Gastroesophageal sphincter (tissue), 4 donors: ENCODE results near the gene VSNL1. TPM values are rescaled to one million over a fixed set of nuclear protein-coding genes. Genes with fewer than 3 reads are reported as not detected.

Experiments used
- ATAC-seq: fragments of 150-250 bp; one replicate; pipeline ENCODE4 v1.9.1; 2016; ENCODE audit warnings: mild to moderate bottlenecking, moderate library complexity
- H3K27ac ChIP-seq, 4 donors: fragments of 200-600 bp; sonication (generic) in 3 of 4; 1 replicate in 3 of 4; 2 replicates in 1 of 4; pipeline ENCODE4 v1.5.1; 2016 to 2019
- H3K27me3 ChIP-seq: fragments of 200-600 bp; sonication (generic); one replicate; pipeline ENCODE4 v1.5.1; 2019
- H3K36me3 ChIP-seq, 2 donors: fragments of 200-600 bp; sonication (generic); one replicate each; pipeline ENCODE4 v1.5.1; 2019; ENCODE audit warnings: control low read depth in 1 of 2
- H3K4me1 ChIP-seq, 3 donors: fragments of 200-600 bp; sonication (generic); 1 replicate in 2 of 3; 2 replicates in 1 of 3; pipeline ENCODE4 v1.5.1; 2016 to 2019; ENCODE audit warnings: control low read depth in 2 of 3
- H3K4me3 ChIP-seq, 2 donors: fragments of 200-600 bp; sonication (generic); one replicate each; pipeline ENCODE4 v1.5.1; 2019; ENCODE audit warnings: mild to moderate bottlenecking in 1 of 2, moderate library complexity in 1 of 2
- H3K9me3 ChIP-seq, 3 donors: fragments of 200-600 bp; sonication (generic); one replicate each; pipeline ENCODE4 v1.5.1; 2017 to 2019; ENCODE audit warnings: control low read depth in 2 of 3
- EP300 ChIP-seq: sonication (generic); formaldehyde crosslinking; IDR thresholded peaks from one replicate; pipeline ENCODE4 v1.6.1; 2017; ENCODE audit warnings: antibody characterized with exemption, mild to moderate bottlenecking
- POLR2A ChIP-seq, 2 donors: fragments of 450-650 bp; IDR thresholded peaks; one replicate each; pipeline ENCODE4 v1.6.1; 2017; ENCODE audit warnings: antibody characterized with exemption in 2 of 2, mild to moderate bottlenecking in 2 of 2, moderate library complexity in 1 of 2
- POLR2AphosphoS5 ChIP-seq: sonication (generic); formaldehyde crosslinking; IDR thresholded peaks from one replicate; pipeline ENCODE4 v1.6.1; 2017; ENCODE audit warnings: antibody characterized with exemption
- WGBS, 2 donors: methylation state at CpG; one replicate each; pipeline ENCODE4 v1.1.5; 2018; ENCODE audit warnings: low coverage in 1 of 2; 5-methylcytosine and 5-hydroxymethylcytosine counted together
- total RNA-seq, 4 donors: library from RNA; depleted of rRNA; stranded (reverse); fragments of >200 nt; gene quantifications; one replicate each; pipeline ENCODE4 v1.1.0, GENCODE V29; 2016
- TF ChIP-seq, protein P1 (sequence below), 4 experiments: fragments of 200-600 bp in 2 of 4; fragments of 450-650 bp in 2 of 4; sonication (generic) in 1 of 4; IDR thresholded peaks; one replicate each; pipeline ENCODE4 v1.5.1; 2017 to 2019; ENCODE audit warnings: antibody characterized with exemption in 4 of 4, mild to moderate bottlenecking in 2 of 4, moderate library complexity in 2 of 4

Gene VSNL1
- total RNA-seq, 4 donors from 2014 or later: 0.40 to 5.2 (median 0.76) TPM

DNA sequence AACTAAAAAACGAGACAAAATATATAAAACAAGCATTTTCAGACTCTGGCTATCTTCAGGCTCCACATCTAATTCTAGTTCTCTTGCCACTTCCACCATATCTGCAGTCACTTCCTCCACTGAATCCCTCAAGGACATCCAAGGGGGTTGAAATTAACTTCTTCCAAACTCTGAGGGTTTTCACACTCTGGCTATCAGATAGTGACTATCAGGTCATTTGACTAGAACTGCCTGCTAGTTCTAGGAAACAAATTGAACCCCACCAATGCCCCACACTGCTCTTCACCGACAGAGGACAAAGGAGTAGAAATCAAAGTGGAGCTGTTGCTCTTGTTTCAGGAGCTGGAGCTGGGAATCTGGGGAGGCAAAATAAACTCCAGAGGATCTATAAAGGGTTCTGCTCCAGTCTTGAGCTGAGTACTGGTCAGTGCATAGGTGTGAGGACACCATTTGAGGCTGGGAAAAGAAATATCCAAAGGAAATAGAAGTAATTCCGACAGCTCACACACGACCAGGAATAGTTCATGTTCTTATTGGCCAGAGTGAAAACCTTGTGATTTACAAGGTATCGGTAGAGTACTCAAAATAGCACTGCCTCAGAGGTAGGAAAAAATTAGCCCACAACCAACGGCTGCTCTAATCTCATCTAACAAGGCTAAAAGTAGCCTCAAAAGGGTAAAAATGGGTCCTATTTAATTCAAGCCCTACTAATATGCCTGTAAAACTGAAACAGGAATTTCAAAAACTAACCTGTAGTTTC lies 141.8 kb downstream of the VSNL1 start:
- Histone ChIP-seq H3K27ac (no peak overlapping the region), H3K9me3 (no peaks in the 10 kb centered on the region), H3K4me3 (no peak overlapping the region), H3K27me3 (no peaks in the 10 kb centered on the region), H3K36me3 (peaks cover 0 to 60% of the 10 kb centered on the region in 2 donors), H3K4me1 (no peaks in the 10 kb centered on the region)
- 82 to 83% methylated on average over 6 of the region's 6 CpGs for WGBS, 2 donors
- ATAC-seq: no peak
- TF ChIP-seq, protein P1, sequence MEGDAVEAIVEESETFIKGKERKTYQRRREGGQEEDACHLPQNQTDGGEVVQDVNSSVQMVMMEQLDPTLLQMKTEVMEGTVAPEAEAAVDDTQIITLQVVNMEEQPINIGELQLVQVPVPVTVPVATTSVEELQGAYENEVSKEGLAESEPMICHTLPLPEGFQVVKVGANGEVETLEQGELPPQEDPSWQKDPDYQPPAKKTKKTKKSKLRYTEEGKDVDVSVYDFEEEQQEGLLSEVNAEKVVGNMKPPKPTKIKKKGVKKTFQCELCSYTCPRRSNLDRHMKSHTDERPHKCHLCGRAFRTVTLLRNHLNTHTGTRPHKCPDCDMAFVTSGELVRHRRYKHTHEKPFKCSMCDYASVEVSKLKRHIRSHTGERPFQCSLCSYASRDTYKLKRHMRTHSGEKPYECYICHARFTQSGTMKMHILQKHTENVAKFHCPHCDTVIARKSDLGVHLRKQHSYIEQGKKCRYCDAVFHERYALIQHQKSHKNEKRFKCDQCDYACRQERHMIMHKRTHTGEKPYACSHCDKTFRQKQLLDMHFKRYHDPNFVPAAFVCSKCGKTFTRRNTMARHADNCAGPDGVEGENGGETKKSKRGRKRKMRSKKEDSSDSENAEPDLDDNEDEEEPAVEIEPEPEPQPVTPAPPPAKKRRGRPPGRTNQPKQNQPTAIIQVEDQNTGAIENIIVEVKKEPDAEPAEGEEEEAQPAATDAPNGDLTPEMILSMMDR (IDR thresholded peaks at IDR 0.05): no peak
- TF ChIP-seq POLR2A (IDR thresholded peaks at IDR 0.05): no peak
- TF ChIP-seq POLR2AphosphoS5: no peak
- TF ChIP-seq EP300: no peak

DNA sequence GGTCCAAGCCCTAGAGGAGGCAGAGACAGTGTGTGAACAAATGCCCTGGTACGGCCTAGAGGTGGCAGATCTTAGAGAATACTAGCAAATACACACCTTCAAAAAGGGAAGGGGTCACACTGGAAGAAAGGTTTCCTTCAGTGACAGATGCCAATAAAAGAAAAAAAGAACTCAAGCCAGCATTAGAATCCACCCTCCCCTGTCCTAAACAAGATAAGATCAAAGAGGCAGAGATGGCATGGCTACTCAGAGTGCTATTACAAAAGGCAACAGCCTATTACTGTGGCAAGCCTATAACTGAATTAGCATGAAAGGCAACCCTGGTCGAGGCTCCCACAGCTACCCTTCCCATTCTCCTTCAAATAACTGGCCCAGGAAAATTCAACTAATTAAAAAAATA lies 143.5 kb downstream of the VSNL1 start:
- 82 to 100% methylated on average over 2 of the region's 2 CpGs for WGBS, 2 donors
- TF ChIP-seq EP300 (no peak), POLR2A (IDR thresholded peaks at IDR 0.05) (no peak)
- TF ChIP-seq, protein P1 (IDR thresholded peaks at IDR 0.05): no peak

DNA sequence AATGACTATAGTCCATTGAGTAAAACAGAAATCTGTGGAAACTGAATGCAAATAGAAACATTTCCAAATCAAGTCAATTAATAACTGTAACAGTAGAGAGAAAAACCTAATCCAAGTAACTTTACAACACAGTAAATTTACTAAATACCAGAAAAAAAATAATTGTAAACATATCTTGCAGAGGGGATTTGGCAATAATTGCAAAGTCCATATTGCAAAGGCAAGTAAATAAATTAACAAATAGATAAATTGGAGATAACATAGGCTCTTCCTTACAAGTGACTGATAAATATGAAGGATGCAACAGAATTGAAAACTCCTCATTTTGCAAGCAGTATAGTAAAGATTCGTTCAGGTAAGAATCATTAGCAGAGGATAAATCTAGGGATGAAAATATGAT lies 148.1 kb downstream of the VSNL1 start:
- H3K9me3 ChIP-seq: no peaks in the 10 kb centered on the region
- TF ChIP-seq, protein P1 (IDR thresholded peaks at IDR 0.05): no peak
- TF ChIP-seq EP300 (no peak), POLR2AphosphoS5 (no peak), POLR2A (IDR thresholded peaks at IDR 0.05) (no peak)
- H3K36me3 ChIP-seq: peaks cover 0 to 75% of the 10 kb centered on the region in 2 donors
- H3K27ac ChIP-seq: no peak overlapping the region
- H3K27me3 ChIP-seq: no peaks in the 10 kb centered on the region
- 60 to 69% methylated on average over 1 of the region's 1 CpG for WGBS, 2 donors
- no peaks in the 10 kb centered on the region for H3K4me1 ChIP-seq
- no peak overlapping the region for H3K4me3 ChIP-seq
- no peak for ATAC-seq

More for the DNA sequence above, 143.5 kb downstream of the VSNL1 start:
- no peaks in the 10 kb centered on the region for H3K4me1 ChIP-seq
- ATAC-seq: no peak
- H3K4me3 ChIP-seq: no peak overlapping the region
- peaks cover 0 to 67% of the 10 kb centered on the region in 2 donors for H3K36me3 ChIP-seq
- H3K27me3 ChIP-seq: no peaks in the 10 kb centered on the region
- no peak overlapping the region for H3K27ac ChIP-seq
- no peaks in the 10 kb centered on the region for H3K9me3 ChIP-seq

DNA sequence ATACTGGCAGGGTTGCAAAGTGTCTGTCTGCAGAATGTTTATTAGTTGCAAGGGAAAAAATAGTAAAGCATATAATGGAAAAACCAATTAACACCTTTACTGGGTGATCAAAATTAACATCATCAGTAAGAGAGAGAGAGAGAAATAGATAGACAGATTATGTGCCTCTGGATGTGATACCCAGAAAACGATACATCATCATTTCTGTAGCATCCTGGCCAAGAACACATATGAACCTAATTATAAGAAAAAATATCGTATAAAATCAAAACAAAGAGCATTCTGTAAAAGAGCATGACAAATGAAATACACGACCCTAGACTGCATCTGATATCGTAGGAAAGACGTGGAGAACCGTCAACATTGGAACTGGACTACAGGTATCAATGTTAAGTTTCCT lies 148.5 kb downstream of the VSNL1 start:
- H3K27ac ChIP-seq: no peak overlapping the region
- no peaks in the 10 kb centered on the region for H3K4me1 ChIP-seq
- peaks cover 0 to 75% of the 10 kb centered on the region in 2 donors for H3K36me3 ChIP-seq
- H3K27me3 ChIP-seq: no peaks in the 10 kb centered on the region
- no peak for ATAC-seq
- TF ChIP-seq POLR2A (IDR thresholded peaks at IDR 0.05) (no peak), POLR2AphosphoS5 (no peak), EP300 (no peak)
- TF ChIP-seq, protein P1 (IDR thresholded peaks at IDR 0.05): no peak
- 76 to 92% methylated on average over 3 to 6 of the region's 6 CpGs for WGBS, 2 donors
- no peaks in the 10 kb centered on the region for H3K9me3 ChIP-seq
- H3K4me3 ChIP-seq: no peak overlapping the region

DNA sequence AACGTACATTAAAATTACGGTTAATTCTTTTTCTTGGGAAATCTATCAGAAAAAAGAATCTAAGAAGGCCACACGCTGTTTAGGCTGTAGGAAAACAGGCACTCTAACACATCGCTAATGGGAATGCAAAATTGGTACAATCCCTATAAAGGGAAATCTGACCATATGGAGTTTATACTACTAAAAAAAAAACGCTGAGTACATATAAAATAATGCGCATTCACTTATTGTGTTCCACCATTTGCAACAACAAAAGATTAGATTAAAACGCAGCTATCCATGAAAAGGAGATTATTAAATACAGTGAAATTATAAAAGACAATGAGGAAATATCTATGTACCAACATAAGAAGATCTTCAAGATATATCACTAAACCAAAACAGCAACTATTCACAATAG lies 150.3 kb downstream of the VSNL1 start:
- 95 to 99% methylated on average over 7 of the region's 7 CpGs for WGBS, 2 donors
- H3K36me3 ChIP-seq: peaks cover 0 to 82% of the 10 kb centered on the region in 2 donors

More for the DNA sequence above, 150.3 kb downstream of the VSNL1 start:
- ATAC-seq: no peak
- no peaks in the 10 kb centered on the region for H3K27me3 ChIP-seq
- H3K9me3 ChIP-seq: no peaks in the 10 kb centered on the region
- H3K27ac ChIP-seq: no peak overlapping the region
- no peak overlapping the region for H3K4me3 ChIP-seq
- no peaks in the 10 kb centered on the region for H3K4me1 ChIP-seq
- TF ChIP-seq POLR2AphosphoS5 (no peak), EP300 (no peak), POLR2A (IDR thresholded peaks at IDR 0.05) (no peak)
- TF ChIP-seq, protein P1 (IDR thresholded peaks at IDR 0.05): no peak
